ENCODE measurements around the gene NANS.
"Not testable (repeated sequence)": the region's sequence is repeated elsewhere in the genome, so short reads cannot be mapped to it uniquely, and the experiment has no call there.

Gene NANS, protein sequence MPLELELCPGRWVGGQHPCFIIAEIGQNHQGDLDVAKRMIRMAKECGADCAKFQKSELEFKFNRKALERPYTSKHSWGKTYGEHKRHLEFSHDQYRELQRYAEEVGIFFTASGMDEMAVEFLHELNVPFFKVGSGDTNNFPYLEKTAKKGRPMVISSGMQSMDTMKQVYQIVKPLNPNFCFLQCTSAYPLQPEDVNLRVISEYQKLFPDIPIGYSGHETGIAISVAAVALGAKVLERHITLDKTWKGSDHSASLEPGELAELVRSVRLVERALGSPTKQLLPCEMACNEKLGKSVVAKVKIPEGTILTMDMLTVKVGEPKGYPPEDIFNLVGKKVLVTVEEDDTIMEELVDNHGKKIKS

DNA sequence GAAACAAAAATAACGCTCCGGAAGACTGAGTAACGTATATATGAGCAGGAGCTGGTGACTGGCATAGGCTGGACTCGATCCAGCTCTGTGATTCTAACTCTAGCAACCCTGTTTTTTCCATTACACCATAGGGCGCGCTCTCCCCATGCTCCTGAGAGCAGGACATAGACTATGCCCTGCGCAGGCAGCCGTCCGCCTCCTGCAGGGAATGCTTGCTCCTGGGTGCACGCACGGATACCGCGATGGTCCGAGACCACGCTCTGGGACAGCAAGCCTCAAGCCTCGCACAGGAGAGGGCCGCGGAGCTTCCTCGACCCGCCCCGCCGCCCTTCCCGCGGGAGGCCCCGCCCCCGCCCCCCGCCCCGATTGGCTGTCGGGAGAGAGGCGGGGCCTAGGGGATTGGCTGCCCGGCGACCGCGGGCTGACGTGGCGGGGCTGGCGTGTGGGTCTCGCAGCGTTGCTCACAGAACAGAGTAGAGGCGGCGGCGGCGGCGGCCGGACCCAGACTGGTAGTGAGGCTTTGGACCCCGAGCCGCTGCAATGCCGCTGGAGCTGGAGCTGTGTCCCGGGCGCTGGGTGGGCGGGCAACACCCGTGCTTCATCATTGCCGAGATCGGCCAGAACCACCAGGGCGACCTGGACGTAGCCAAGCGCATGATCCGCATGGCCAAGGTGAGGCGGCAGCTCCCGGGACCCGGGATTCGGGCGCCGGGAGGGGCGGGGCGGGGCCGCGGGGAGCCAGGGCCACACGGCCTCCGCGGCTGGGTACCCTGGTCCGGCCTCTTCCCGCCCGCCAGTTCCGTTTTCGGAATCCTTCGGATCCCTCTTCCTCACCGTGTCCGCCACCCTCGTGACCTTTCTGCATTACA, at the start of gene NANS:
NANS (plus strand) TSS at position 464 of the 869 bp plus-strand sequence; CDS start at position 541, 77 bp downstream.
- peak; percentile 89 for DNase-seq

DNA sequence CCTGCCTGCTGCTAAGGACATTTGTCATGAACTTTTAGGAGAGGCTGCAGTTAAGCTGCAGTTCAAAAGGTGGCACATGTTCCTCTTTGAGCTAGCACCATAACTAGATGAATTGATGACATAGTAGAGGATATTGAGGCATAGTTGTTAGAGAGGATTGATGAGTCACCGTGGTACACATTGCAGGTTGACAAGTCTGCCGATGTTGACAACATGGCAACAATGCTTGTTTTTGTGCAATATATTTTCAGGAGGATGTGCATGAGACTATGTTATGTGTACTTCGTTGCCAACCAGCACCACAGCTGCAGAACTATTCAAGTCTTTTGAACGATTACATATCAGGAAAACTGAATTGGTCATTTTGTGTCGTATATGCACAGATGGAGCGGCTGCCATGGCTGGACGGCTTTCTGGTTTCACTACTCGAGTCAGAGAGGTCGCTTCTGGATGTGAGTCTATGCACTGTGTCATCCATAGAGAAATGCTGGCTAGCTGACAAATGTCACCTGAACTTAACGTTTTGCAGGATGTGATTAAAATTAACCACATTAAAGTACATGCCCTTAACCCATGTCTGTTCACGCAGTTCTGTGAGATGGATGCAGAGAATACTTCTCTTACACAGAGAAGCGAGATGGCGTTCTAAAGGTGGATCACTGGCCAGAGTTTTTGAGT, 49.1 kb upstream of the NANS start:
- DNase-seq = no peak

GRCh38 chr9:98008764-98009163, 47.8 kb upstream of the NANS start:
- no peak for DNase-seq

DNA sequence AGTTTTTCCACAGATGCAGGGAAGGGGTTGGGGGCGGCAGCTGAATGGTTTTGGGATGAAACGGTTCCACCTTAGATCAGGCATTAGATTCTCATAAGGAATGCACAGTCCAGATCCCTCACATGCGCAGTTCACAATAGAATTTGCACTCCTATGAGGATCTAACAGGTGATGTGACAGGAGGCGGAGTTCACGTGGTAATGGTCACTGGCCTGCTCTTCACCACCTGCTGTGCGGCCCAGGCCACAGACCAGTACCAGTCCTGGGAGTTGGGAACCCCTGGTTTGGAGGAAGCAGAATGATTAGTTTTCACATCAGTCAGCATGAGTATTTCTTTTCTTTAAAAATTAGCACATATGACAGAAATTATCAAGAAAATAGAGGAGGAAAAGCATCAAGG, 47.1 kb upstream of the NANS start:
- no peak for DNase-seq

- DNase-seq = no peak
These were observed 46.6 kb upstream of the NANS start for GRCh38 chr9:98009936-98010335.

GRCh38 chr9:98010445-98010844, 46.1 kb upstream of the NANS start:
- DNase-seq = no peak

GRCh38 chr9:98011122-98011521, 45.4 kb upstream of the NANS start:
- no peak for DNase-seq

GRCh38 chr9:98016137-98016680, 40.3 kb upstream of the NANS start:
- no peak for DNase-seq

GRCh38 chr9:98017306-98017705, 39.2 kb upstream of the NANS start:
- no peak for DNase-seq

GRCh38 chr9:98018347-98018746, 38.2 kb upstream of the NANS start:
- no peak for DNase-seq

- no peak for DNase-seq
These were observed 37.4 kb upstream of the NANS start for GRCh38 chr9:98019098-98019497.

DNA sequence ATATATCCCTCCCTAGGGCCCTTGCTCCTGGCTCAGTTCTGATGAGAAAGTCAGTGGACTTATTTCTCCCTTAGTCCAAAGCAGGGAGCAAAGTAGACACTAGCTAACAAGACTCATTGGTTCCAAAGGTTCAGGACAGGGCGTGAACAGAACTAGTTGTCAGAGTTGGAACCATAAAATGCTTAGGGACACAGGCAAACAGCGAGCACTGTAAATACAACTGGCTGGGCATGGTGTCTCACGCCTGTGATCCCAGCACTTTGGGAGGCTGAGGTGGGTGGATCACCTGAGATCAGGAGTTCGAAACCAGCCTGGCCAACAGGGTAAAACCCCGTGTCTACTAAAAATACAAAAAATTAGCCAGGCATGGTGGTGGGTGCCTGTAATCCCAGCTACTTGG, 36.7 kb upstream of the NANS start:
- not testable (repeated sequence) for DNase-seq

DNA sequence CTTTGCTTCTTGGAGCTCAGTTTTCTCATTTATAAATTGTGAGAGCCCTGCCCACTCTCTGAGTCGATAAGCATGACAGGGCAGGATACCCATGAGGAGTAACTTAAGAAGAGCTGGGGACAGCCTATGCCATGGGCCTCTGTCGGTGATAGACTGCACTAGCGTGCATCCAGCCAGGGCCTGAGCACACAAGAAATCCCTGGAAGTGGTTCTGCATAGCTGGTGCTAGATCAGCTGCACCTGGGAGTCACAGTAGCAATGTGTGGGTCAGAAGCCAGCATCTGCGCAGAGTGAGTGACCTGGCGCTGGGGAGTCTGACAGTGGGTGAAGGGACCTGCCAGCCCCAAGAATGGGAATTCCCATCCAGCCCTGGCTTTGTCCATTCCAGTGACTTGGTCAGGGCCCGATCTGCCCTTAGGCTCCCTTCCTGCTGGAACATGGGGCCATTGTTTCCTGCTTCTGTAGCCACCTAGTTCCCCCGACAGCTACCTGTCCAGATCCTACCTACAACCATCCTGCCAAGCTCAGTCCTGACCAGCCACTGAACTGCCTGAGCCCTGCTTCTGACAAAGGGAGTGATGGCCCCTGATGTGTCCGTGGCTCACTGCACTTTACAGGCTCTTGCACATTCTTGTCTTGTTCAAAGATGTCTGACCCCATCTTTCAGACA, 35.9 kb upstream of the NANS start:
- DNase-seq = no peak

DNA sequence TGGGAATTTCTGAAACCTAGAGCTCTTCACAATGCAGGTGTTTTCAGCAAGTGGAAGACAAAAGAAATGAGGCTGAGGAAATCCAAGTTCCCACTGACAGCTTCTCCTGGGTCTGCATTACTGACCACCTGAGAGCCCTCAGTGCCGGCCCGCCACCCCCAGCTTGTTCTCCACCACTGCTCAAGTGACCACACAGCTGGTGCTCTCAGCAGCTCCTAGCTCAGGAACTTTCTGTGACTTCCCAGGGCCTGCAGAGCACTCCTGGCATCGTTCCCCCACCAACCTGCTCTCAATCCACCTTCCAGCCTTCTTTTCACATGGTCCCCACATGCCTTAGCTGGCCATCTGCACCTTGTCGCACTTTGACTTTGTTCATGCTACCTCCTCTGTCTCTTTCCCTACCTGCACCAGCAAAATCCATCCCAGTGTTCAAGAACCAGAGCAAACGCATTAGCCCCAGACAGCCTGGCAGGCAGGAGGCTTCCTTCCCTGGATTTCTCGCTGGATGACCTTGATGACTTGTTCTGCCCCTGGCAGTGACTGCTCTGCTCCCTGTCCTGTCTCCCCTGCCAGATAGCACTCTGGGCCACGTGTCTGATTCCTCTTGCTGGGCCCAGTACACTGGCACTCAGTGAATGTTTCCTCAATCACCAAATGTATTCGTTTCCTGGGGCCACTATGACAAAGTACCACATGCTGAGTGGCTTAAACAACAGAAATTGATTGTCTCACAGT, 35.1 kb upstream of the NANS start:
- no peak for DNase-seq

DNA sequence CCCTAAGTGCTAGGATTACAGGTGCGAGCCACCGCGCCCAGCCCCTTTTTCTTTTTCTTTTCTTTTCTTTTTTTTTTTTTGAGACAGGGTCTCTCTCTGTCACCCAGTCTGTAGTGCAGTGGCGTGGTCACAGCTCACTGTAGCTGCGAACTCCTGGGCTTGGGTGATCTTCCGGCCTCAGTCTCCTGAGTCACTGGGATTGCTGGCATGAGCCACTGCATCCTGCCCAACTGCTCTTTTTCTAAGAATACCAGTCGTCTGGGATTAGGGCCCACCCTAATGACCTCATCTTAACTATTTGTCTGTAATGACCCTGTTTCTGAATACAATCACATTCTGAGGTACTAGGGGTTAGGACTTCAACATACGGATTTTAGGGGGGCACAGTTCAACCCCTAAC, 34.1 kb upstream of the NANS start:
- no peak for DNase-seq

- DNase-seq = no peak
These were observed 31.8 kb upstream of the NANS start for GRCh38 chr9:98024702-98025101.

DNA sequence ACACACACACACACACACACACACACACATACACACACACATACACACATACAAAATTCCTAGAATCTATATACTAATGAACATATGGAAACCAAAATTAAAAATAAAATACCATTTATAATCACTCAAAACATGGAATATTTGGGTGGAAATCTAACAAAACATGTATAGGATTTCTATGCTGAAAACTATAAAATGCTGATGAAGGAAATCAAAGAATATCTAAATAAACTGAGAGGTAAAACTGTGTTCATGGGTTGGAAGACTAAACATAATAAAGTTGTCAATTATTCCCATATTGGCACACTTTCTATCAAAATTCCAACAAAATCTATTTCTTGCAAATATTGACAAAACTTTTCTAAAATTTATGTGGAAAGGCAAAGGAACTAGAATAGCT, 25.4 kb upstream of the NANS start:
- no peak for DNase-seq

GRCh38 chr9:98031935-98032334, 24.6 kb upstream of the NANS start:
- no peak for DNase-seq

DNA sequence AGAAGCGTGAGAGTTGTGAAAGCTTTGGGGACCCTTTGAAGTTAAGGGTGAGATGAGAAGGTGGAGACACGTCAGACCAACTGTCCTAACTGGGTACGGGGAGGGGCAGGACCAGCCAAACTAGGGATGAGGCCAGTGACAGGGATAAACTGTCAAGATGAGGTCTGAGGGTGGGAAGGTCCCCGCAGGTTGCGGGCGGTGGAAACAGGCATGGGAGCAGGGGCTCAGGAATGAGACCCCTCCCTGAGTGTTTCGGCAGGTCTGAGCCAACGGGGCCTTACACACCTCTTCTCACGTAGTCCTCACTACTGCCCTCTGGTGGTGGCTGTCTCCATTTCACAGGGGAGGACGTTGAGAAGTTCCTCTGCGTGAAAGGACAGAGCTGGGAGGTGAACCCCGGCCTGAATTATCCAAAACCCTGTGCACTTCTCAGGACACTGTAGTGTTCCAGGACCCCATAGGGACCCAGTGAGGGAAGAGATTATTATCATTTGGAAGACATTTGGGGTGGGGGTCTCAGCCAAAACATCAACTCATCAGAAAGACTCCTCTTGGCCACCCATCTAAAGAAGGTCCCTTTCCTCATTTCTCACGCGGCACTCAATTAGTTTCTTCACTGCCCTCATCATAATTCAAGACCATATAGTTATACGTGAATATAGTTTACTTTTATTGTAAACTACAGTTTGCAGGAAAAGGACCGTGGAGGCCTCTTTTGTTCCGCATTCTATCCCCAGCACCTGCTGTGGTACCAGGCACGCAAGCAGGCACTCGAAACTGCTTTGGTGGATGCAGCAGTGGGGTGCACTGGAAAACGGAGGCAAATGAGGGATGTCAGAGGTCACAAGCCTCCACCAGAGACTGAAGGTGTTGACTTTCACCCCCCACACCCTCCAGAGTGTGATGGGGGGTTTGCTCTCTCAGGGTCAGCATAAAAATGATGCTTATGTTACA, 21.7 kb upstream of the NANS start:
- peak; percentile 94 for DNase-seq

DNA sequence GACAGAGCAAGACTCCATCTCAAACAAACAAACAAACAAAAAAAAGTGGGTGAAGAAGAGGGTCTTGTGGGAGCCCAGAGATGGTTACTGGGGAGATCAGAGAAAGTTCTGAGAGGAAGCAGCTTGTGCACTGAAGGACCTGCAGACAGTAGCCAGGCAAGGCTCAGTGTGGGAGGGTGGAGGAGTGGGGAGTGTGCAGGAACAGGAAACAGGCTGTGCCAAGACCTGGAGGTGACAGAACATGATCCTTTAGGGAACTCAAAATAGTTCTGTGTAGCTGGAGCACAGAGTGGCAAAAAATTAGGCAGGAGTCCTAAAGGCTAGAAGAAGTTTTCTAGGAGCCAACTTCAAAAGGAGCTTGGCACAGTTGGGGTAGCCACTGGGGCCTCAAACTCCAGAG, 19.2 kb upstream of the NANS start:
- no peak for DNase-seq

GRCh38 chr9:98038958-98039357, 17.6 kb upstream of the NANS start:
- no peak for DNase-seq
